Measurements from ENCODE around the gene ZNF331.
"Not testable (repeated sequence)": the region's sequence is repeated elsewhere in the genome, so short reads cannot be mapped to it uniquely, and the experiment has no call there.

Gene ZNF331

DNA sequence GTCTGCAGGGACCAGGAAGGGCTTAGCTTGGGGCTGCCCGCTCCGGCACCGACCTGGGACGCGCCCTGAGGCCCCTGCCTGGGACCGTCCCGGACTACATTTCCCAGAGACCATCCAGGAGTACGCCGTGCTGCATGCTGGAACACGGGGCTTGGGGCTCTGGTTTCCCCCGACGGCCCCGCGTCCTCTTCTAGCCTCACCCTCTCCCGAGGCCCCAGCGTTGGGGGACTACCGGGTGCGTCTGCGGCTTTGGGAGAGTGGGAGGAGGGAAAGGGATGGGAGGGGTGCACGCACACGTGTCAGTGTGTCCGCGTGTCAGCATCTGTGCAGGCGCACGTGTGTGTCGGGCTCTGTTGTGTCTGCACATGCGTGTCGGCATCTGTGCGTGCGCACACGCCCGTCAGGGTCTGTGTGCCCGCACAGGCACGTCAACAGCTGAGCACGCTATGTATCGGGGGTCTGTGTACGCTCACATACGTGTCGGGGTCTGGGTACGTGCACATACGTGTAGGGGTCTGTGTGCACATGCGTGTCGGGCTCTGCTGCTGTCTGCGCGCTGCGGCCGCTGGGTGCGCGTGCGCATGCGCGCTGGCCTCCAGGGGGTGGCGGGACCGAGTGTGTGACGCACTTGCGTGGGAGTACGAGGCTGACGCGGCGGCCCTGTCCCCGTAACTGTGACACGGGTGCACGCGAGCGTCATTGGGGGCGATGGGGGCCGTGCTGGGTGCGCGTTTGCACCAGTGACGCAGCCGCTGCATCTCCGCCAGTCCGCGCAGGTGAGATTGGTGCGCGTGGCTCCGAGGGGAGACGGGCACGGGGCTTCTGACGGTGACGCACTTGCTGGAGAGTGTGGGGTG, at the start of gene ZNF331:
Gene ZNF331, plus strand, starts transcription at position 625 of the 857 bp plus-strand sequence. CDS start 31,232 bp downstream, outside the sequence.
- peak; percentile 51 to 59 for DNase-seq

DNA sequence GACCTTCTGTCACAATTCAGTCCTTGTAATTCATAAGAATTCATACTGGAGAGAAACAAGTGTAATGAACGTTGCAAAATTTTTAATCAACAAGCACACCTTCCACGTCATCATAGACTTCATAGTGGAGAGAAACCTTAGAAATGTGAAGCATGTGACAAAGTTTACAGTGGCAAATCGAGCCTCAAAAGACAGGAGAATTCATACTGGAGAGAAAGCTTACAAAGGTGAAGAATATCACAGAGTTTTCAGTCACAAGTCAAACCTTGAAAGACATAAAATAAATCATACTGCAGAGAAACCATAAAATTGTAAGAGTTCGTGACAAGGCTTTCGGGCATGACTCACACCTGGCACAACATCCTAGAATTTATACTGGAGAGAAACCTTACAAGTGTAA, 45.8 kb upstream of the ZNF331 start:
- no peak for DNase-seq

DNA sequence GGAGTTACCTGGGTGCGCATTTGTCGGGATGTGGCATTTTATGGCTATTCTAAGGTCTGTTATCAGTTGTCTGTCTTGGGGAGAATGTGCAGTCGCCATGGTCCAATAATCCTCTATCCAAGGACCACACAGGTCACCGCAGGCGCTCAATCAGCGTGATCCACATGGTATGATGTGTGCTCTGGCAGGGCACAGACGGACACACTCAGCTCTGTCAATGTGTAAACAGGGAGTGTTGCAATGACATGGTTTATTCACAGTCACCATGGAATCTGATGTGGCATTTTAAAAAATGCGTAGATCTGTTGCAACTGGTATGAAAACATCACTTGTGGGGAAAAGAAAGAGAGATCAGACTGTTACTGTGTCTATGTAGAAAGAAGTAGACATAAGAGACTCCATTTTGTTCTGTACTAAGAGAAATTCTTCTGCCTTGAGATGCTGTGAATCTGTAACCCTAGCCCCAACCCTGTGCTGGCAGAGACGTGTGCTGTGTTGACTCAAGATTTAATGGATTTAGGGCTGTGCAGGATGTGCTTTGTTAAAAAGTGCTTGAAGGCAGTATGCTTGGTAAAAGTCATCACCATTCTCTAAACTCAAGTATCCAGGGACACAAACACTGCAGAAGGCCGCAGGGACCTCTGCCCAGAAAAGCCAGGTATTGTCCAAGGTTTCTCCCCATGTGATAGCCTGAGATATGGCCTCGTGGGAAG, 40.5 kb upstream of the ZNF331 start:
- not testable (repeated sequence) for DNase-seq

DNA sequence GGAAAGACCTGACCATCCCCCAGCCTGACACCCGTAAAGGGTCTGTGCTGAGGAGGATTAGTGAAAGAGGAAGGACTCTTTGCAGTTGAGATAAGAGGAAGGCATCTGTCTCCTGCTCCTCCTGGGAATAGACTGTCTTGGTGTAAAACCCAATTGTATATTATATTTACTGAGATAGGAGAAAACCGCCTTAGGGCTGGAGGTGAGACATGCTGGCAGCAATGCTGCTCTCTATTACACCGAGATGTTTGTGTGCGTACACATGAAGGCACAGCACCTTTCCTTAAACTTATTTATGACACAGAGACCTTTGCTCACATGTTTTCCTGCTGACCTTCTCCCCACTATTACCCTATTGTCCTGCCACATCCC, 39.9 kb upstream of the ZNF331 start:
- not testable (repeated sequence) for DNase-seq

DNA sequence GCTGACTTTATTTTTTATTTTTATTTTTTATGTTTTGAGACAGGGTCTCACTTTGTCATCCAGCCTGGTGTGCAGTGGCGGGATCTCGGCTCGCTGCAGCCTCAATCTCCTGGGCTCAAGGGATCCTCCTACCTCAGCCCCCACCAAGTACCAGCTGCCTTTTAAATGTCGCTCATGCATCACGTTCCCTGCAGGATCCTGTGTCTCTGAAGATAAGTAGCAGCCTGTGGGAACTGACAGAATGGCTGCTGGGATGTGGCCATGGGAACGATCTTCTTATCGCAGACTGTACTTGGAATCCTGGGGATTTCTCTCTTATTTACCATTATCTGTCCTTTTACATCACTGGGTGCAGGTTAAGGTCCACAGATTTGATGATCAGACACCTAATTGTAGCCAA, 34.8 kb upstream of the ZNF331 start:
- not testable (repeated sequence) for DNase-seq

DNA sequence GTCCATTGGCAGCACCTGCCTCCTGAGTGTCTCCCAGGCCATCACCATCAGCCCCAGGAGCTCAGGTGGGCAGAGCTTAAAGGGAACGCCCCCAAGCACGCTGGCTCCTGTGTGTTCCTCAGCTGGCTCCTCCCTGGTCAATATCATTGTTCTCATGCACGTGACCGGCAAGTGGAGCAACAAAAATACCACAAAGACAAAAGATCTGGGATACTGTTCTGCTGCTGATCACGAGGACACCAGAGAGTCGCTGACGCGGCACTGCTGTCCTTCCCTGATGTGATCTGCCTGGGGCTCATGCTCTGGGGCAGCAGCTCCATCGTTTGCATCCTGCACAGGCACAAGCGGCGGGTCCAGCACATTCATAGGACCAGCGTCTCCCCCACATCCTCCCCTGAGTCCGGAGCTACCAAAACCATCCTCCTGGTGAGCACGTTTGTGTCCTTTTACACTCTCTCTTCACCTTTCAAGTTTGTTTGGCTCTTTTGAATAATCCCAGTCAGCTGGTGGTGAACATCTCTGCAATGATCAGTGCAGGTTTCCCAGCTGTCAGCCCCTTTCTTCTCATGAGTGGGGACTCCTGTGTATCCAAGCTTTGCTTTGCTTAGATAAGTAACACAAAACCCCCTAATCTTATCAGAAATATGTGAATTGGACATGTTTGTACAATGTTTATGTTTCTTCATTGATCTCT, 34.1 kb upstream of the ZNF331 start:
- DNase-seq, result not testable (repeated sequence)

DNA sequence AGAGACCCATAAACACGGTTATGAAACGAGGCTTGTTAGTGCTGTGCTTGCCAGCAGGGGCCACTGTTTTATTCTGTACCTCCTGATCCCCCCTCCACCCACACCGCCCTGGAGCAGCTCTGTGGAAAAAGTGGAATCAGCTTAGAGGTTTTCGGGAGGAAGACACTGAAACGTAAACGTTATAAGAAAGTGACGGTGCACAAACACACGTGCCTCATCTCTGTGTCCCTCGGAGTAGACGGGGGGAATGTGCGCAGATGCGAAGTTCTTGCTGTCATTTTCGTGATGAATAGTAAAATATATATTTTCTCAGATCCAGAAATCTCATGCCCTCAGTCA, 33.6 kb upstream of the ZNF331 start:
- DNase-seq, result not testable (repeated sequence)

DNA sequence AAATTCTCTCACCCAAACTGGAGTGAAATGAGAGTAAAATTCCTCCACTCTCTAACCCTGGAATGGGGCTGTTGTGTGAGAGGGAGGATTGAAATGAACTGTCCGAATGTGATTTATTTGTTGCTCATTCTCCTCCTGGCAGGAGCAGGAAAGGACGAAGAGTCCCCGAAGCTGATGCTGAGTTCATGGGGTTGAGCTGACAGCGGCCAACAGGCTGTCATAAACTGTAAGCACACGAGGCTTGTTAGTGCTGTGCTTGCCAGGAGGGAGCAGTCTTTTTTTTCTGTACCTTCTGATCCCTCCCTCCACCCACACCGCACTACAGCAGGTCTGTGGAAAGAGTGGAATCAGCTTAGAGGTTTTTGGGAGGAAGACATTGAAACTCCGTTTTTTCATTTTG, 33.1 kb upstream of the ZNF331 start:
- DNase-seq, result no peak

DNA sequence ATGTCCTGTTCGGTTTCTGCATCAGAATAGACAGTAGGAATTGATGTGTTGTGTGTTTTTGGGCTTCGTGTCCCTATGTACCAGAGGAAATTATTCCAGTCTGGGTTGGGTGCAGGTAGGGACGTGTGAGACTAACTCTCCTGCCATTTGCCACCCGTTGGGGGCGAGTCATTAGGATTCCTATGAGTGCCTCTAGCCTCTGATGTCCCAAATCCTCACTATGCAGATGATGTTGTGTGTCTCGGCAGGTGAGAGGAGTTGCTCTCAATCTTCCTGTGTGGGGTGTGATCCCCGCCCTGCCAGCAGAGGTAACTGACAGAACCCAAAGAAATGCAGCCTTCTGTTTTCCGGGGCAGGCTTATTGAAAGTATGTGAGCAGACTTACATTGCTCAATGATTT, 31.2 kb upstream of the ZNF331 start:
- DNase-seq, result no peak

DNA sequence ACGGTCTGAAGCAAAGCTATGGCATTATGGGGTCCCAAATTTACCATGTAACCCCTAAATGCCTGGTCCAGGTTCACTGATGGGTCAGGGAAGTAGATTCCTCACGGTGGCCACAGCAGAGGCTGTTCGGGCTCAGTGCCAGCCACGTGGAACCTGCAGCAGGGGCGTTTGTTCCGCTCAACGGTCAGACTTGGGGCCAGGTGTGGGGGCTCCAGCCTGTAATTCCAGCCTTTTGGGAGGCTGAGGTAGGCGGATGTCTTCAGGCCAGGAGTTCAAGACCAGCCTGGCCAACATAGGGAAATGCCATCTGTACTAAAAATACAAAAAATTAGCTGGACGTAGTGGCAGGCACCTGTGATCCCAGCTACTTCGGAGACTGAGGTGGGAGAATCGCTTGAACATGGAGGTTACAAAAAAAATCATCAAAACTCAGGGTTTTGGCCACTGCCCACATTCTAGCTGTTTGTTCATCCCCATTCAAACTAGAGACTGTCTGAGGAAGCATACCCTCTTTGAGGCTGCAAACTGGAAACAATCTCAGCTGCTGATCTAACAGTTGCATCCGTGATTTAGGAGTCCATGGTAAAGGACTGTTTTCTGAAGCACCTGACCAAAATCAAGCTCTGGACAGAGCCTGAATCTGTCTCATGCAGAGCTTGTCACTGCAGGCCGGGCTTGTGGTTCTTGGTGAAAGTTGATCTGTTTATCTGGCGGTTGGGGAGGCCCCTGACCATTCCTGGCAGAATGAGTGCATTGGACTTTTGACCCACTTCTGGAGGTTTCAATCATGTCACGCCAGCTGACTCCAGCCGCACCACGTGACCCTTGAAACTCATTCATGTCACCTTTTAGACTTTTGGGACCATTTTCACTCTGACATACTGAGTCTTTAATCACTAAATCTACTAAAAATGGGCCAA, 30.2 kb upstream of the ZNF331 start:
- DNase-seq, result no peak

DNA sequence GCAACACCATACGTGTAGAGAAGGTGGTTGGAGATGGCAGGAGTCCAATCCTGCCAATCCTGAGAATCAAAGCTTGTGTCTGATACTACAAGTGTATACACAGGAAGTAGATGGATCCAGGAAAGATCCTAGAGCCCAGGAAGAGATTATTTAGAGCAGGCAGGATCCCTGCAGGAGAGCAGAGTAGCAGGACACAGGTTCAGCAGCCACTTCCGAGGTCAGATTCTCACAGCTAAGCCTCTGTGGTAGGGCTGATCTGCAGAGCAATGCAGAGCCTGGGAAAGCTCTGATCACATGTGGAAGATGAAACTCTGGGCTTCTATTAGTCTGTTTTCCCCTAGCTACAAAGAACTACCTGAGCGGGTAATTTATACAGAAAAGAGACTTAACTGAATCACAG, 28.5 kb upstream of the ZNF331 start:
- DNase-seq, result no peak

DNA sequence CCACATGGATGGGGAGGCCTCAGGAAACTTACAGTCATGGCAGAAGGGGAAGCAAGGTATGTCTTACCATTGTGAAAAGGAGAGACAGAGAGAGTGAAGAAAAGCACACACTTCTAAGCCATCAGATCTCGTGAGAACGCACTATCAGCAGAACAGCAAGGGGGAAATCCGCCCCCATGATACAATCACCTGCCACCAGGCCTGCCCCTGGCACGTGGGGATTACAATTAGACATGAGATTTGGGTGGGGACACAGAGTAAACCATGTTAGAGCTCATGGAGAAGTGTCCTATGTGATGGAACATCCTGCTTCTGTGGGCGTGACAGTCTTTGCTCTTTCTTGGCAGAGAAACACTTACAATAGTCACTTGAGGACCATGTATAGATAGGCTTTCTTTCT, 28.1 kb upstream of the ZNF331 start:
- DNase-seq, result no peak

DNA sequence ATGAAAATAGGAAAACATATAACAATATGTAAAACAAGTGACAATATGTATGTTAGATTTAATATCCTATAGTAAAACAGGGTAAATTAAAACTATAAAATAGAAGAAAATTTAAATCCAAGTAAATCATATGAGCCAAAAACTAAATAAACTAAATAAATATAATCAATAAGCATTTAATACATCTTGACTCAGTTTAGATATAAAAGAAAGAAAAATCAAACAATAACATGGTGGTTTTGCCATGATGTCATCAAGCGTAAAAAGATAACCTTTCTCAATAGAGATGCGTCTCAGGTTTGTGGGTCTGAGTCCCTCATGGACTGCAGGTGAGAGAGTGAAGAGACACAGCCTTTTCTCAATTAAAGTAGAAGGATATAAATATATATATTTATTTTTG, 26.6 kb upstream of the ZNF331 start:
- DNase-seq, result no peak

DNA sequence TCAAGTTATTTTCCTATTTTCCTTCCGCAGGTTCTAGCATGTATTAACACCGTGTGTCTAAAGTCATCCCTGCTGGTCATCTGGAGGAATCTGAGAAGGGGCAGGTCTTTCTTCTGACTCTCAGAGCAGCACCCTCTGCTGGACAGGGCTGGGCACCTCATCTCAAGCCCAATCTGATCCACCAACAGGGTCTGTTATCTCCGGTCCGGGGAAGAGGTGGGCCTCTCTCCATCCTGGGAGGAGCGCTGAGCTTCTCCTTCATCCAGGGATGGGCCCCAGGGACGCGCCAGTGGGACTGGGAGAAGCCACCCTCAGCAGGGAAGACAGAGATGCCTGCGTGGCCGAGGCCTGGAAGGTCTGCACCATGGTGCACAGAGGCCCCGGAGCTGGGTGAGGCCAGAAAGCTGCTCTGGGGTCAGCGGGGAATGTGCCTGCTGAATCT, 26.0 kb upstream of the ZNF331 start:
- DNase-seq, result peak in 1 of 2 donors; percentile 47

DNA sequence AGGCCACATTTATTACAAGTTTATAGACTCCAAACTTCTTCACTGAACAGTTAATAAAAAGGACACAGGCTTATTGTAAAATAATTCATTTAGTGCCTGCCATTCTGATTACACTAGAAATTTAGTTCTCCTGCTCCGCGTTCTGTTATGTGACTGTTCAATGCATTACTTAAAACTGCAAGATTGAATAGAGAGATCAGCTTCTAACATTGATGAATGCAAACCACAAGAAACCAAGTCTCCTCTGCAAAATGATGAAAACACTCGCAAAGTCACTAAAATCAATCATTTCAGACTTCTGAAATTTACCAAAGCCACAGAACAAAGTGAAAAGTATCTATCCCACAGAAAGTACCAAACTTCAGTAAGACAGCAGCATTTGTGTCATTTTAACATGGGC, 22.9 kb upstream of the ZNF331 start:
- not testable (repeated sequence) for DNase-seq

DNA sequence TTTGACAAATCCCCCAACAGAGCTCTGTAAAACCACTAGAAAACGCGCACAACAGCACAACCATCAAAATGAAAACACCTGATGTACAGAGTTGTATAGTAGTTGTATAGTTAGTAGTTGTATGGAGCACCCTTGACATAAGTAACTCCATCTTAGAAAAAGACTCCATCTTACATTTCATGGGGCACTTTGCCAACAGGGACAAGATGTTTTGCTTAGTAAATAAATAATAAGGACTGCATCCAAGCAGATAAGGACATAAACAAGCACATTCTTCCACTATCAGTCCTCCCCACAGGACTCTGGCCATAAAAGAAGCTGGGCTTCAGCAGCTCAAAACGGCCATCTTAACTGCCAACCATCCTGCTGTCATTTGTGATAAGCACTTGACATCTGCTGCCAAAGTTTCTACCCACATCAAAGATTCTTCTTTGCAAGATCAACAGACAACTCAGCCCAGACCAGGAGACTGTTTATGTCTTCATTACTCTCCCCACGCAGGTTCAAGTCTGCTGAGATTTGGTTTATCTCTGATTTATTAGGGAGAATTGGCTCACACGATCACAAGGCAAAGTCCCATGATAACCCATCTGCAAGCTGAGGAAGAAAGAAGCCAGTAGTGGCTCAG, 20.7 kb upstream of the ZNF331 start:
- no peak for DNase-seq

DNA sequence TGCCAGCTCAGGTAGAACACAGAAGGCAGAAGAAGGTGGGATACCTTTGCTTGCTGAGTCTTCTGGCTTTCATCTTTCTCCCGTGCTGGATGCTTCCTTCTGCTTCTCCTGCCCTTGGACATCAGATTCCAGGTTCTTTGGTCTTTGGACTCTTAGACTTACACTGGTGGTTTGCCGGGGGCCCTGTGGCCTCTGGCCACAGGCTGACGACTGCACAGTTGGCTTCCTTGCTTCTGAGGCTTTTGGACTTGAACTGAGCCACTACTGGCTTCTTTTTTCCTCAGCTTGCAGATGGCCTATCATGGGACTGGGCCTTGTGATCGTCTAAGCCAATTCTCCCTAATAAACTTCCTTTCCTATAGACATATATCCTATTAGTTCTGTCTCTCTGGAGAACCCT, 19.8 kb upstream of the ZNF331 start:
- DNase-seq, result no peak

DNA sequence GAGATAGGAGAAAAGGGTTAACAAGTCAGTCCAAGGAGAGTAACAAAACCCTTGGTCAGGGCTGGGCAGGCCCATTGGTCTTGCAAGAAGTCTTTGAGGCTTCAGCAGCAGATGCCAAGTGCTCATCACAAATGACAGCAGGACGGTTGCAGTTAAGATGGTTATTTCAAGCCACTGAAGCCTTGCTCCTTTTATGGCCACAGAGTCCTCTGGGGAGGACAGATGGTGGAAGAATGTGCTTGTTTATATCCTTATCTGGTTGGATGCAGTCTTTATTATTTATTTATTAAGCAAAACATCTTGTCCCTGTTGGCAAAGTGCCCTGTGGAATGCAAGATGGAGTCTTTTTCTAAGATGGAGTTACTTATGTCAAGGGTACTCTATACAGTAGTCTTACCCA, 19.2 kb upstream of the ZNF331 start:
- no peak for DNase-seq

DNA sequence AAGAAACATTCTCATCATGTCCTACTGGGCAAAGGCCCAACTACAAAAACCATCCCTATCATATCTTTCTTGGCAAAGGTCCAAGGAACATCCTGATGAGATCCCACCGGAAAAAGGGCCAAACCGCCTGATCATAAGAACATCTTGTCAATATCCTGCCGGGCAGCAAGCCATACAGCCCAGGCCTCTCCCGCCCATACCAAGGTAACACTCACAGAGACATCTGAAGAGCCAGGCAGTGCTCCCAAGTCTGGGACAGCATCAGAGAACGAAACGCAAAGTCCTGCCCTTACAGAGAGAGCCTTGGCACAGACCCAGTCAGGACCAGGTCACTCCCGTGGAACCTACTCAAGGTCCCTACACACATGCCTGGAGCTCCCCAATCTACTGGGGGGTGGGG, 18.5 kb upstream of the ZNF331 start:
- DNase-seq, result no peak

DNA sequence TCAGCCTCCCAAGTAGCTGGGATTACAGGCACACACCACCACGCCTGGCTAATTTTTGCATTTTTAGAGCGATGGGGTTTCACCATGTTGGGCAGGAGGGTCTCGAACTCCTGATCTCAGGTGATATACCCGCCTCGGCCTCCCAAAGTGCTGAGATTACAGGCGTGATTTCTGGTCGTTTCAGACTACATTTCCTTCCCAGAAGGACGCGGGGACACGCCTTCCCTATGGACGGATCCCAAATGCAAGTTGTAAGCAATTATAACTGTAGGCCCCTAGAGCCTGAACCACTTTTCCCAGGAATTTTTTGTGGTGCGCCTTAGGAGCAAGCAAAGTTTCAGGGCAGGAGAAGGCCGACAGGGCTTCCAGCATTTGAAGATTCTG, 17.8 kb upstream of the ZNF331 start:
- DNase-seq, result no peak

DNA sequence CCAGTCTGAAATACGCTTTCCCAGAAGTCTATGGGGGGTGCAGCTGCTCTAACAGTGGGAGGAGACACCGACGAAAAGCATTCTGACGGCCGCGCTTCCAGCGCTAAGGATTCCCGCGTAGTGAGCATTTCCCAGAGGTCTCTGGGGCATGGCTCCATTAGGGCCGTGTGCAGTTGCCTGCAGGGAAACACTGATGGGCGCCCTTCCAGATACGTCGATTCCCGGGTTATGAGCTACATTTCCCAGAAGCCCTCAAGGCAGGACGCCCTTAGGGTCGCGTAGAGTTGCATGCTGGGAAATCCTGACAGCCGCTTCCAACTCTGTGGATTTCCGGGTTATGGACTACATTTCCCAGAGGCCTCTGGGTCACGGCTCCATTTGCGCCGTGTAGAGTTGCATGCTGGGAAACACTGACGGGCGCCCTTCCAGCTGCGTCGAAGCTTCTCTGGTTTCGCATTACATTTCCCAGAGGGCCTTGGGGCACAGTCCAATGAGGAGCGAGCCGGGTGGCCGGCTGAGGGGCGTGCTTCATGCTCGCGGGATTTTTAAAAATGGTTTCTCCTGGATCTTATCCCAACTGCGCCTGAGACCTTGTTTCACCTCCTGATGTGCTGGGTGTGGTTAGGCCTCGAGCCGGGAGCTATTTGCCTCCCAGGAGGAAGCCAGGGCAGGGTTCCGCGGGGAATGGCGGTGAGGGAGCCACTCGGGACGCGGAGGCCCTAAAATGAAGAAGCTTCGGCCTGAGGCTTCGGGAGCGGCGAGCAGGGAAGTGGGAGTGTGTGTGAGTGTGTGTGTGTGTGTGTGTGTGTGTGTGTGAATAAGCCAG, 17.2 kb upstream of the ZNF331 start:
- DNase-seq, result peak; percentile 61 to 95
